Tibial artery (tissue), 4 donors: Measurements from ENCODE around the gene CAMTA1.
"Not testable (repeated sequence)": the region's sequence is repeated elsewhere in the genome, so short reads cannot be mapped to it uniquely, and the experiment has no call there.

Source experiments
- DNase-seq, 2 donors: peaks; one replicate each; pipeline ENCODE4 v3.0.0-alpha.2; 2019
- H3K27ac ChIP-seq, 2 donors: fragments of 200-600 bp; sonication (generic) in 1 of 2; 1 replicate in 1 of 2; 2 replicates in 1 of 2; pipeline ENCODE4 v1.5.1; 2018 to 2019; ENCODE audit warnings: mild to moderate bottlenecking in 1 of 2
- H3K27me3 ChIP-seq, 2 donors: fragments of 200-600 bp; sonication (generic) in 1 of 2; one replicate each; pipeline versions ENCODE4 v1.5.1 to v1.6.0; 2016 to 2019
- H3K36me3 ChIP-seq, 3 donors: fragments of 200-600 bp; sonication (generic) in 2 of 3; one replicate each; pipeline ENCODE4 v1.5.1; 2016 to 2019; ENCODE audit warnings: mild to moderate bottlenecking in 2 of 3
- H3K4me1 ChIP-seq, 4 donors: fragments of 200-600 bp; sonication (generic) in 2 of 4; 1 replicate in 3 of 4; 2 replicates in 1 of 4; pipeline ENCODE4 v1.5.1; 2016 to 2019
- H3K4me3 ChIP-seq, 2 donors: fragments of 200-600 bp; sonication (generic) in 1 of 2; 1 replicate in 1 of 2; 2 replicates in 1 of 2; pipeline ENCODE4 v1.5.1; 2018 to 2019; ENCODE audit warnings: mild to moderate bottlenecking in 2 of 2
- H3K9me3 ChIP-seq, 3 donors: fragments of 200-600 bp; sonication (generic) in 1 of 3; one replicate each; pipeline ENCODE4 v1.5.1; 2016 to 2019
- intact Hi-C: fragments of 100-400 bp; cut with DNase I; formaldehyde crosslinking; loops from one replicate; pipeline ENCODE4 v1.15.0; 2023; ENCODE audit warnings: low total_unique reads
- TF ChIP-seq, protein P1 (sequence below), 2 experiments: fragments of 200-600 bp in 1 of 2; fragments of 450-650 bp in 1 of 2; IDR thresholded peaks; one replicate each; pipeline ENCODE4 v1.5.1; 2017 to 2019; ENCODE audit warnings: antibody characterized with exemption in 2 of 2, mild to moderate bottlenecking in 1 of 2, moderate library complexity in 1 of 2

Gene CAMTA1

DNA sequence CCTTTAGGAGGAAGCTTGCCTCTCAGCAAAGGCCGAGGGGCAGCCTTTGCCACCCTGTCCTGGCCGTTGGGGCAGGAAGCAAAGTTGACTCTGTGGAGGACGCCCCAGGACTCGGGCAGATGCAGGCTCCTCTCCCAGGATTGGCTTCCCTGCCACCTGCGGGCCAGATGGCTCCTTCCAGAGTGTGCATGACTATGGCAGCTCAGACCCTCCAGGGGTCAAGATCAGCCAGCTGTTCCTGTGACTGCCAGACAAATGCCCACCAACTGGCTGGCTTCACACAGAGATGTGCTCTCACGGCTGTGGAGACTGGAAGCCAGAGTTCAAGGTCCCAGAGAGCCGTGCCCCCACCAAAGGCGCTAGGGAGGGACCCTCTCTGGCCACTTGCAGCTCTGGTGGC is 898.9 kb downstream of the CAMTA1 start:
- DNase-seq, result no peak
- Histone ChIP-seq H3K27me3 (peaks cover 0 to 18% of the 10 kb centered on the region in 2 donors), H3K4me1 (peaks cover 0 to 18% (median 12%) of the 10 kb centered on the region in 4 donors), H3K27ac (no peak overlapping the region), H3K4me3 (no peak overlapping the region), H3K36me3 (no peaks in the 10 kb centered on the region), H3K9me3 (no peaks in the 10 kb centered on the region)
- intact Hi-C loops, result no loop called here
- TF ChIP-seq, protein P1, sequence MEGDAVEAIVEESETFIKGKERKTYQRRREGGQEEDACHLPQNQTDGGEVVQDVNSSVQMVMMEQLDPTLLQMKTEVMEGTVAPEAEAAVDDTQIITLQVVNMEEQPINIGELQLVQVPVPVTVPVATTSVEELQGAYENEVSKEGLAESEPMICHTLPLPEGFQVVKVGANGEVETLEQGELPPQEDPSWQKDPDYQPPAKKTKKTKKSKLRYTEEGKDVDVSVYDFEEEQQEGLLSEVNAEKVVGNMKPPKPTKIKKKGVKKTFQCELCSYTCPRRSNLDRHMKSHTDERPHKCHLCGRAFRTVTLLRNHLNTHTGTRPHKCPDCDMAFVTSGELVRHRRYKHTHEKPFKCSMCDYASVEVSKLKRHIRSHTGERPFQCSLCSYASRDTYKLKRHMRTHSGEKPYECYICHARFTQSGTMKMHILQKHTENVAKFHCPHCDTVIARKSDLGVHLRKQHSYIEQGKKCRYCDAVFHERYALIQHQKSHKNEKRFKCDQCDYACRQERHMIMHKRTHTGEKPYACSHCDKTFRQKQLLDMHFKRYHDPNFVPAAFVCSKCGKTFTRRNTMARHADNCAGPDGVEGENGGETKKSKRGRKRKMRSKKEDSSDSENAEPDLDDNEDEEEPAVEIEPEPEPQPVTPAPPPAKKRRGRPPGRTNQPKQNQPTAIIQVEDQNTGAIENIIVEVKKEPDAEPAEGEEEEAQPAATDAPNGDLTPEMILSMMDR (IDR thresholded peaks at IDR 0.05), result no peak

DNA sequence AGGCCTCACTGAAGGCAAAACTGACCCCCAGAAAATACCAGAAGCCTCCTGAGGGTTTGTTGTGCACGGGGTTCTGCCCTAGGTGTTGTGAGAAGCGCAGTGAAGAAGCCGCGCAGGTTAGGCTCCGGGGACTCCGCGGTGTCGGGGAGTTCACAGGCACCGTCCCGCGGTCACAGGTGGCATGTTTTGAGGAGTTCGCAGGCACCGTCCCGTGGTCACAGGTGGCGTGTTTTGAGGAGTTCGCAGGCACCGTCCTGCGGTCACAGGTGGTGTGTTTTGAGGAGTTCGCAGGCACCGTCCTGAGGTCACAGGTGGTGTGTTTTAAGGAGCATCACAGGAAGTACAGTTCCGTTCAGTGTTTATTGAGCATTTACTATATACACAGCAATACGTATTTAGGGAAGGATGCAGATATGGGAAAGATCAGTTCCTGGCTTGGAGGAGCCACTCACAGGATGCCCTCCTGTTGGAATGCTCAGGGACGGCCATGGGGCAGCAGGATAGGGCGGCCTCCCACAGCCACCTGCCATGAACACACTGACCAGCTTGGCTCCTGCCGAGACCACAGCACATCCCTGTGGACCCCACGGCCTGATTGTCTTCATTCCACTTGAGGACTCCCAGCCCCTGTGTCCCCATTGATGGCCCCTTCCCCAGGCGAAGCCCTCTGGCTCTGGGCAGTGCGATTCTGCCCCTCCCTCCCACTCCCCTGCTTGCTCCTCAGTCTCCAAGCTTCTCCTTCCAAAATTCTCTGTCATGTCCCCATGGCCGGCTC is 899.8 kb downstream of the CAMTA1 start:
- Histone ChIP-seq H3K4me3 (no peak overlapping the region), H3K27ac (no peak overlapping the region), H3K36me3 (no peaks in the 10 kb centered on the region), H3K27me3 (peaks cover 0 to 26% of the 10 kb centered on the region in 2 donors), H3K9me3 (no peaks in the 10 kb centered on the region), H3K4me1 (peaks cover 0 to 11% (median 7%) of the 10 kb centered on the region in 4 donors)
- TF ChIP-seq, protein P1 (IDR thresholded peaks at IDR 0.05), result no peak
- intact Hi-C loops, result no loop called here
- DNase-seq, result no peak

DNA sequence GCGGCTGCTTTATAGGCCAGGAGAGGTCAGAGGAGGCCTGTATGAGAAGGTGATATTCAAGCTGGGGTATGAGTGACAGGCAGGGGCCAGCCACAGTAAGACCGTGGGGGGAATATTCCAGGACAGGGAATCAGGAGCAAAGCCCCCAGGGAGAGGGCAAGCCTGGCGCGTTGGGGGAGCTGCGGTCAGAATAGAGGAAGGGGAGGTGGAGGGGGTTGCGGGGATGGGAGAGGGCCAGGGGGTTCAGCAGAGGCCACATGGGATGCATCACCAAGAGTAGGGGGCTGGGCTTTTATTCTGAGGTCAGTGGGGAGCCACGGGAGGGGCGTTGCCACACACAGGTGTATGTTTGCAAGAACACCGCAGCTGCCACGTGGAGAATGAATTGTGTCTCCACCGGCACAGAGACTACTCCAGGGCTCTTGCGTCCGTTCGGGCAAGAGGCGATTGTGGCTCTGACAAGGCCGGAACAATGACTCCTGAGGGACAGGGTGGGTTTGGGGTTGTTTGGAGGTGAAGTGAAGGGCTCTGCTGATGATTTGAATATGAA is 901.1 kb downstream of the CAMTA1 start:
- intact Hi-C loops, result no loop called here

DNA sequence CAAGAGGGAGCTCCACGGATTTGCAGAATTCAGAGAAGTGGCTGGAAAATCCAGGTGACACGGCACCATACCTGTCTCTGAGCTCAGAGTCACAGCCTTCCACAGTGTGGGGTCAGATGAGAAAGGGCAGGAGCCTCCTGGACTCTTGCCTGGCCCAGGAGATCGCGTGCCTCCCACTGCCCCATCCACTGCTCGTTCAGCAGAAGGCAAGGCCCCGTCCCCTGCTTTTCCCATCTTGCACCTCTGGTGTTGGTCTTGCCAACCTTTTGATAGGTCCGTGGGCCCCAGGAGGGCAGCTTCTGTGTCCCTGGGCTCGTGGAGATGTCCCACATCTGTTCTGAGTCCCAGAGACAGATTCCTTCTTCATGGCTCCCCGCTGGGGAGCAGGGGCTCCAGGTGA is 902.2 kb downstream of the CAMTA1 start:
- no peak for DNase-seq
- H3K27me3 ChIP-seq, result peaks cover 0 to 29% of the 10 kb centered on the region in 2 donors
- intact Hi-C loops, result no loop called here
- no peaks in the 10 kb centered on the region for H3K9me3 ChIP-seq
- H3K4me1 ChIP-seq, result no peaks in the 10 kb centered on the region
- no peak overlapping the region for H3K4me3 ChIP-seq
- TF ChIP-seq, protein P1 (IDR thresholded peaks at IDR 0.05), result no peak
- H3K36me3 ChIP-seq, result no peaks in the 10 kb centered on the region
- H3K27ac ChIP-seq, result no peak overlapping the region

More for the DNA sequence above, 901.1 kb downstream of the CAMTA1 start:
- Histone ChIP-seq H3K27ac (no peak overlapping the region), H3K9me3 (no peaks in the 10 kb centered on the region), H3K36me3 (no peaks in the 10 kb centered on the region), H3K27me3 (peaks cover 0 to 29% of the 10 kb centered on the region in 2 donors), H3K4me3 (no peak overlapping the region), H3K4me1 (no peaks in the 10 kb centered on the region)
- DNase-seq, result no peak
- TF ChIP-seq, protein P1 (IDR thresholded peaks at IDR 0.05), result no peak

DNA sequence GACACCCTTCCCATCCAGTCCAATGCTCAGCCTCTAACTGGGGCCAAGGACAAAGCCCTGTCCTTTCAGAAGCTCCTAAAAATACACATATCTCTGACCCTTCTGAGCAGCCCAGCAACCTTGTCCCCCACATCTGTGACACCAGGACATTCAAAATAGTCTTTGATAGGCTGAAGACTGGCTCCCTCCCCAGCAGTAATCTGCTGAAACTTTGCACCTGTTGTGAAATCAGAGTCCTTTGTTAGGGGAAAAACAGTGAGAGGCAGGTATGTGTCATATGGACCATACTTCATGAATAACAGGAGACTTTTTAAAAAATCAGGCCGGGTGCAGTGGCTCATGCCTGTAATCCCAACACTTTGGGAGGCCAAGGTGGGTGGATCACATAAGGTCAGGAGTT is 903.4 kb downstream of the CAMTA1 start:
- H3K27me3 ChIP-seq, result peaks cover 0 to 32% of the 10 kb centered on the region in 2 donors
- no peak overlapping the region for H3K4me3 ChIP-seq
- intact Hi-C loops, result no loop called here
- H3K4me1 ChIP-seq, result no peaks in the 10 kb centered on the region
- TF ChIP-seq, protein P1 (IDR thresholded peaks at IDR 0.05), result no peak
- no peak overlapping the region for H3K27ac ChIP-seq
- DNase-seq, result no peak
- H3K36me3 ChIP-seq, result no peaks in the 10 kb centered on the region
- H3K9me3 ChIP-seq, result no peaks in the 10 kb centered on the region

DNA sequence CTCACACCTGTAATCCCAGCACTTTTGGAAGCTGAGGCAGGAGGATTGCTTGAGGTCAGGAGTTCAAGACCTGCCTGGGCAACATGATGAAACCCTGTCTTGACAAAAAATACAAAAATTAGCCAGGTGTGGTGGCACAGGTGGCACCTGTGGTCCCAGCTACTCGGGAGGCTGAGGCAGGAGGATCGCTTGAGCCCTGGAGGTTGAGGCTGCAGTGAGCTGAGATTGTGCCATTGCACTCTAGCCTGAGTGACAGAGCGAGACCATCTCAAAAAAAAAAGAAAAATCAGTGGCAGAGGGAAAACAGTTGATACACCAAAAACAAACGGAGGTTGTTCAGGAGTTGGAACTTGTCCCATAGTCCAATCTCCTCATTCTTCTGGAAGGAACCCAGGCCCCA is 904.1 kb downstream of the CAMTA1 start:
- H3K36me3 ChIP-seq, DNase-seq, H3K4me1 ChIP-seq, H3K4me3 ChIP-seq, intact Hi-C loops, H3K27ac ChIP-seq, H3K9me3 ChIP-seq: not testable (repeated sequence)
- H3K27me3 ChIP-seq, result peaks cover 0 to 30% of the 10 kb centered on the region in 2 donors
